Activated naive CD4-positive, alpha-beta T cell treated with anti-CD3 and anti-CD28 coated beads, Interleukin-2, amount 10 ng/mL, durations not matched to agents 7 days and 5 days (primary cell): ENCODE measurements around the gene KCNJ18.
"Not testable (repeated sequence)": the region's sequence is repeated elsewhere in the genome, so short reads cannot be mapped to it uniquely, and the experiment has no call there.

Experiments
- CTCF ChIA-PET: fragments of 350-600 bp; sonication (Branson Sonifier 250); formaldehyde crosslinking; loops from one replicate; lab custom pipeline; 2021; ENCODE audit warnings: antibody characterized with exemption; lab: Charles Lee
- DNase-seq: peaks from one replicate; pipeline ENCODE4 v3.0.0-alpha.2; 2020
- H3K27ac Mint-ChIP-seq: one replicate; pipeline ENCODE4 v1.8.0; 2021; ENCODE audit warnings: mild to moderate bottlenecking, moderate library complexity, mixed read lengths
- H3K27me3 Mint-ChIP-seq: one replicate; pipeline ENCODE4 v1.8.0; 2021; ENCODE audit warnings: mild to moderate bottlenecking, mixed read lengths
- H3K36me3 Mint-ChIP-seq: one replicate; pipeline ENCODE4 v1.8.0; 2021; ENCODE audit warnings: mixed read lengths
- H3K4me1 Mint-ChIP-seq: one replicate; pipeline ENCODE4 v1.8.0; 2021; ENCODE audit warnings: mixed read lengths
- H3K4me3 Mint-ChIP-seq: one replicate; pipeline ENCODE4 v1.8.0; 2021; ENCODE audit warnings: mild to moderate bottlenecking, moderate library complexity, mixed read lengths
- H3K9me3 Mint-ChIP-seq: one replicate; pipeline ENCODE4 v1.8.0; 2021; ENCODE audit warnings: mixed read lengths

The KCNJ18 gene

DNA sequence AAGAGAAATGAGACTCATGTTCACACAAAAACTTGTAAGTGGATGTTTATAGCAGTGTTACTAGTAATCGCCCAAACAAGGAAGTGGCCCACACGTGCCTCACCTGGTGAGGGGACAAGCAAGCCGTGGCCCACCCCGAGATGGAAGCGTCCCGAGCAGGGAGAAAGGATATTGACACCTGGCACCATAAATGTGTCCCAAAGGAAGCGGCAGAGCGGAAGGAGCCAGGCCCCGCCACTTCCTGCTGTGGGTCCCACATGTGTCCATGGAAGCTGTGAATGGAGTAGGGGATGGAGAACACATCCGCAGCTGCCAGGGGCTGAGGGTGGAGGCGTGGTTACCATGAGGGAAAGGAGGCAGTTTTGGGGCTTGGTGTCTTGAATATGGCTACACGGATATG, 18.9 kb downstream of the KCNJ18 start:
- Mint-ChIP-seq H3K9me3 (peaks cover 6% of the 10 kb centered on the region), H3K27ac (no peak overlapping the region), H3K36me3 (no peaks in the 10 kb centered on the region), H3K4me1 (no peaks in the 10 kb centered on the region), H3K4me3 (no peak overlapping the region), H3K27me3 (no peaks in the 10 kb centered on the region)
- CTCF ChIA-PET = no interaction called here
- DNase-seq = no peak

DNA sequence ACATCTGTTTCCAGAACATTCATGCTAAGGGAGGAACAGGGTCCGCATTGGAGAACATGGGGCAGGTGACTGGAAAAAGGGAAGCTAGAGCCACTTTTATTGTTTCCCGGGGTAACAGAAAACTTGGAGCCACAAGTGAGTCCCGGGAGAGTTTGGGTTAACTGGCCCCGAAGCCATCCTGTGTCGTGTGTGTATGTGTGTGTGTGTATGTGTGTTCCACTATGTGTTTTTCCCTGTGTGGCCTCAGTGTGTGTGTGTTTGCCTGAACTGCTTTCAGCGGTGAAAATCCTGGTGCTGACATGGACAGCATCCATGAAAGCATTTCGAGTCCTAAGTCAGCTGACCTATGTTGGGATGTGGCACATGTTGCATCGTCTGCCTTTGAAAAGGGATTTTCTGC, 20.7 kb downstream of the KCNJ18 start:
- DNase-seq, H3K27ac Mint-ChIP-seq, H3K4me1 Mint-ChIP-seq, H3K36me3 Mint-ChIP-seq, H3K9me3 Mint-ChIP-seq, H3K27me3 Mint-ChIP-seq, CTCF ChIA-PET, H3K4me3 Mint-ChIP-seq: not testable (repeated sequence)

DNA sequence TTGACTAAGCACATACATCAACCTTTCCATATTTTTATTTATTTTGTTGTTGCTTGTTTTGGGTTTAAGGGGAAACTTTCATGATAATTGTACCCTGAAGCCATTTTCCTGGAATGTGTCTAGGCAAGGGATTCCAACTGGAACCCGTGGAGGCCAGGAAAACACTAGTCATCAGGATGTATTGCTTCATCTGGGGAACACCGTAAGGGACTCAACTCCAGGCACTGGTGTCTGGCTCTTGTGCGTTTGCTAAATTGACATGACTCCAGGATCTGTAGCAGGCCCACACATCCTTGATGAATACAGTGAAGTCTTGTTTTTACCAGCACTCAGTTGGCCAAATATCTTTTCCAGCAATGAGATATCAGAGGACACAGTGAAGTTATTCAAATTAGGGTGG, 21.3 kb downstream of the KCNJ18 start:
- H3K9me3 Mint-ChIP-seq, DNase-seq, H3K4me3 Mint-ChIP-seq, CTCF ChIA-PET, H3K27me3 Mint-ChIP-seq, H3K27ac Mint-ChIP-seq, H3K4me1 Mint-ChIP-seq, H3K36me3 Mint-ChIP-seq: not testable (repeated sequence)

DNA sequence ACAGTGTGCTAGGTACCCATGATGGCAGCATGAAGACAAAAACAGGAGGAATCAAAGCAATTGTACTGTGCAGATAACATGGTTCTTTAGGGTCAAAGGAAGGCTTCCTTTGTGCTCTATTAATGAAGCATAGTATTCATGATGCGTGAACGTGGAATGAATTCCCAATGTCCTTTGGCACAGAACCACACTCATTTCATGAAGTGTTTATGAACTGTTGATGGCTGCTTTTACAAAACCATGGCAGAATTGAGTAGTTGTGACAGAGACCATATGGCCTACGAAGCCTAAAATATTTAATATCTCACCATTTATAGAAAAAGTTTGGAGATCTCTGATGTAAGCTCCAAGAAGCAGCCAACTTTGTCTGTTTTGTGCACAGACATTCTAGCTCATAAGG, 22.4 kb downstream of the KCNJ18 start:
- H3K9me3 Mint-ChIP-seq, H3K36me3 Mint-ChIP-seq, H3K4me1 Mint-ChIP-seq, DNase-seq, H3K4me3 Mint-ChIP-seq, H3K27ac Mint-ChIP-seq, H3K27me3 Mint-ChIP-seq, CTCF ChIA-PET: not testable (repeated sequence)

DNA sequence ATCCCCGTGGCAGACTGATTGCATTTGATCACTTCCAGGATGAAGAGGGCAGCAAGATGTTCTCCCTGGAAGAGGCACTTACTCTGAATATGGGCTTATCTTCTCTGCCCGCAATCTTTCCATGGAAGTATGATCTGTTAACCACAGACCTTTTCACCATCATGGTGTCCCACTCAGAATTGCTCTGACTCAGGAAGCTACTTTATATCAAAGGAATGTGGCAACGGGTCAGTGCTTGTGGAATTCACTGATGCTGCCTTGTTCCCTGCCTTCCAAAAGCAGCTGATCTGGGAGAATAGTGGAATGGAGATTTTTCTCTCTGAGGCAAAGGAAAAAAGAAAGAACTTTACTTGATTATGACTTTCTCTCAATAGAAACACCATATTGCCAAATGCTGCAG, 23.6 kb downstream of the KCNJ18 start:
- CTCF ChIA-PET, H3K9me3 Mint-ChIP-seq, H3K4me3 Mint-ChIP-seq, DNase-seq, H3K4me1 Mint-ChIP-seq, H3K36me3 Mint-ChIP-seq, H3K27ac Mint-ChIP-seq, H3K27me3 Mint-ChIP-seq: not testable (repeated sequence)

DNA sequence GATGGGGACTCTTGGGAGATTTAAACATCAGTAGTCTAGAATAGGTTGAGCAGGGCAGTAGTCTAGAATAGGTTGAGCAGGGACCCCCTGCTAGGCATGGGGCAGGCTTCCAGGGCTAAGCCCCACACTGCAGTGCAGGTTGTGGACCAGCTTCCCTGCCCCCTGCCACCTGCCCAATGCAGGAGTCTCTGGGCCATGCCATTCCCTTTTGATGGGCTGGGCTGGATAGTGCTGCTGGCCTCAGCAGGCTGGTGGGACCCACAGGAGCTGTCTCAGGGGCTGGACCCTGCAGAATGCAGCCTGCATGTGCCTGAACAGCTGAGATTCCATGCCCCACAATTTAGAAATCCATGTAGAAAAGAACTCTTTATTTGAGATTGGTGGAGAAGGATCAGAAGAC, 26.6 kb downstream of the KCNJ18 start:
- H3K27me3 Mint-ChIP-seq, CTCF ChIA-PET, DNase-seq, H3K27ac Mint-ChIP-seq, H3K4me3 Mint-ChIP-seq, H3K36me3 Mint-ChIP-seq, H3K4me1 Mint-ChIP-seq, H3K9me3 Mint-ChIP-seq: not testable (repeated sequence)

DNA sequence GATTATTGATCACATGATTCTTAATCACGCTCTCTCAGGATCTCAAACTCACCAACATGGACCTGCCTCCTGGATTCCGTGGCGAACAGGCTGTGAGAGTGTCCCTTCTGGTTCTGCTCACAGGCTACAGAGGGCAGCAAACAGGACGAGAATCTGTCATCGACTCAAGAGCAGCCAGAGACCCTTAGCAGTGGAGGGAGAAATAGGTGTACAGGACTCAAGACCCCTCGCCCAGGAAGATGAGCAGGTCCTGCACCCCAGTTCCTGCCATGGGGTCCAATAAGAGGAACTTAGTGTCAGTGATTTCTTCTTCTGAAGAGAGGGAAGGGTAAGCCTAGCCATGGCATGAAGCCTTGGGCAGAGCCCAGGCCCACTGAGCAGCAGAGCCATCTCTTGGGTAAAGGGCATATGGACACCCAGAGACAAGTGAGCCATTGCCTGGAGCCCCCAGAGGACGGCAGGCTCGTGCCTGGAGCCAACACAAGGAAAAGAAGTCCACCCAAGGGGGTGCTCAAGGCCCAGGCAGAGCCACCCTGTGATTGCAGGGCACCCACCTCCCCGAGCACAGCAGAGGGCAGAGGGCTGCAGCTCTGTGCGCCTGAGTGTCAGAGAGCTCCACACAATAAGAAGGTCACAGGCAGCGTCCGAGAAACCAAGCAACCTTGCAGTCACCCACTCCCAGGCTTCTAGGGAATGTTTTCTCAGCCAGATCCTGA, 27.3 kb downstream of the KCNJ18 start:
- H3K27me3 Mint-ChIP-seq, CTCF ChIA-PET, H3K27ac Mint-ChIP-seq, H3K36me3 Mint-ChIP-seq, H3K9me3 Mint-ChIP-seq, H3K4me3 Mint-ChIP-seq, H3K4me1 Mint-ChIP-seq, DNase-seq: not testable (repeated sequence)

DNA sequence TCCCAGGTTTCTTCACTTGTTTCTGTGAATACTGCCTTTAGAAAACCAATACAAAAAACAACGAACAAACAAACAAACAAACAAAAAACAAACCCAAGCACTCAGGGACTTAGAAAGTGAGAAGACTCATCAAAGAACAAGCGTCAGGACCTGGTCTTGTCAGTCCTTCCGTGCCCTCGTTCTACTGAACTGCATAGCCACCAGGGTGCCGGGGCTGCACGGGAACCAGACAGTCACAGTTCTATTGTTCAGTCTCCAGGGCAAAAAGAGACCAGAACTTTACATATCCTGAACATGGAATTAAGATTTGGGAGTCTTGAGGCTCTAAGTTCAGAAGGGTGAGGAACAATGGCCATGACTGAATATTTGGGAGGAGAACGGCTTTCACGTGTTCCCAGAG, 28.2 kb downstream of the KCNJ18 start:
- H3K4me3 Mint-ChIP-seq, DNase-seq, CTCF ChIA-PET, H3K9me3 Mint-ChIP-seq, H3K27ac Mint-ChIP-seq, H3K4me1 Mint-ChIP-seq, H3K27me3 Mint-ChIP-seq, H3K36me3 Mint-ChIP-seq: not testable (repeated sequence)

DNA sequence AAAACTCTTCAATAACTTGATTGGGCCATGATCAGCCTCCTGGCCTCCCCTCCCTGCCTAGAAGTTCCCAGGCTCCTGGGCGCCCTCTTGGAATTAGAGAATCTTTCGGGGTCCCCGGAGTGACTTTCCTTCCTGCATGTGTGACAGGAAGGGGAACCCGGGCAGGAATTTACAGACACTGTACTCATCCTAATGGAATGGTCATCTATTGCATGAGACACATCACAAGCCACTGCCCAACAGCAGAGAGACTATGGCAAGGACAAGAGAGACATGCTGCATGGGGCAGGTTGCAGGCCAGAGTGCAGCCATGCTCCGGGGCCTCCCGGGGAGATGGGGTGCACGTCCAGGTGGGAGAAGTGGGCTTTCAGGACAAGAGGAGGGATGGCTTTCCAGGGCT, 29.9 kb downstream of the KCNJ18 start:
- H3K27me3 Mint-ChIP-seq, CTCF ChIA-PET, H3K36me3 Mint-ChIP-seq, H3K9me3 Mint-ChIP-seq, H3K4me3 Mint-ChIP-seq, DNase-seq, H3K4me1 Mint-ChIP-seq, H3K27ac Mint-ChIP-seq: not testable (repeated sequence)

DNA sequence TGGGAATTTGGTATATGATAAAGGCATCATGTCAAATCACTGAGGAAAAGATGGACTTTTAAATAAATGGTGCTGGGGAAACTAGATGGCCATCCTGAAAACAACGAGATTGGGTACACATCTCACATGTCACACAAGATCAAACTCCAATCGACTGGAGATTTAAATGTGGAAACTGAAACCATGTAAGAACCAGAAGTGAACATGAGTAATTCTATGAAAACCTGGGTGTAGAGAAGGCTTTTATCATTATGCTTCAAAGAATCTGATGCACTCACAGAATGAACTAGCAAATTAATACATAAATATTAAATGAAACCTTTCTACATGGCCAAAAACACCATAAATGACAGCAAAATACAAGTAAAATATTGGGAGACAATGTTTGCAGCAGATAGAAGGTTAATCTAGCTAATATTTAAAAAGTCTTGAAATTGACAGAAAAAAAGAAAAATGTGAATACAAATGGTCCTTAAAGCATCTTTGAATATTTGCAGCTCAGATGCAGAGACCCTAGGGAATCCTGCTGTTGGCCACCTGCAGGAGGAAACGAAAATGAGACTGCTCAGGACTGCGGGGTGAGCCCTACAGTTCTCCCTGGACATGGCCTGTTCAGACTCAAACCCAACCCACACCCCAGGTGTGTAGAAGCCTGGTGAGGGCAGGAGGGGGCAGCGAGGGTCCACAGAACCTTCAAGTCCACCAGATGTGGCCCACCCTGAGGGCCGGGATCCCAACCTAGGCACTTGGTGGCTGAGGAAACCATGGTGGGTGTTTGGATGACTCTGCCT, 32.1 kb downstream of the KCNJ18 start:
- DNase-seq, CTCF ChIA-PET: not testable (repeated sequence)

DNA sequence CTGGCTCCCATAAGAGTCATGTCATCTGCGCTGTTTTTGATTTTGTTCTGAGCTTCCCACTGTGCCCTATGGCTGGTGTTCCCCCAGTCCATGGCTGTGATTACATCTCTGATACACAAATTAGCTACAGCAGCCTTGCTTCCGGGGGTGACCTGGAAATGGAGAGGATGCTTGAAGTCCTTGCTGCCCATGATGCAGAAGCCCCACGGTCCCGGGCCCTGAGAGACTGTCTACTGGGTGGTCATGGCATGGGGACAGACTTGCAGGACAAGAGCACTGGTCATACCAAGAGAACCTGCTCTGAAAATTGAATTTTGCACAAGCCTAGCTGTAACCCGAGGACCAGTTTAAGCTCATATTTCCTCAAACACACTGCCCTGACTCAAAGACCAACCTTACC, 38.8 kb downstream of the KCNJ18 start:
- H3K27ac Mint-ChIP-seq, H3K4me1 Mint-ChIP-seq, H3K4me3 Mint-ChIP-seq, H3K27me3 Mint-ChIP-seq, H3K9me3 Mint-ChIP-seq, CTCF ChIA-PET, DNase-seq, H3K36me3 Mint-ChIP-seq: not testable (repeated sequence)

More for the DNA sequence above, 32.1 kb downstream of the KCNJ18 start:
- H3K9me3 Mint-ChIP-seq, H3K4me1 Mint-ChIP-seq, H3K27ac Mint-ChIP-seq, H3K27me3 Mint-ChIP-seq, H3K4me3 Mint-ChIP-seq, H3K36me3 Mint-ChIP-seq: not testable (repeated sequence)

DNA sequence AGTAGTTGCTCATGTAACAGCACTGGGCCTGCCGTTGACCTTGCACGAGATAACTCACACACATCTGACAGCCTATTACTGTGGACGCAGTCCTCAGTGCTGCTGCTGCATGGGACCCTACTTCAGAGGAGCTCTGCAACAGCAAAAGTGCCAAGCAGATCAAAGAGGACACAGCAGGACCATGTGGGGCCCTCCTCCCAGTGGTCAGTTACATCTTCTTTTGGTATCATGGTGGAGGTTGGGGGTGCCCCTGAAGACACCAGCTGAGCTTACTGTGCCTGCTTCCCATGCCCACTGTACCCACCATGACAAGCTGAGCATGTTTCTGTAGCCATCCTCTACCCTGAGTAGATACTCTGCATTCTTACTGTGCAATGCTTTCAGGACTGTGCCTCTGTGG, 41.6 kb downstream of the KCNJ18 start:
- H3K27me3 Mint-ChIP-seq, CTCF ChIA-PET, H3K4me1 Mint-ChIP-seq, DNase-seq, H3K27ac Mint-ChIP-seq, H3K36me3 Mint-ChIP-seq, H3K9me3 Mint-ChIP-seq, H3K4me3 Mint-ChIP-seq: not testable (repeated sequence)

DNA sequence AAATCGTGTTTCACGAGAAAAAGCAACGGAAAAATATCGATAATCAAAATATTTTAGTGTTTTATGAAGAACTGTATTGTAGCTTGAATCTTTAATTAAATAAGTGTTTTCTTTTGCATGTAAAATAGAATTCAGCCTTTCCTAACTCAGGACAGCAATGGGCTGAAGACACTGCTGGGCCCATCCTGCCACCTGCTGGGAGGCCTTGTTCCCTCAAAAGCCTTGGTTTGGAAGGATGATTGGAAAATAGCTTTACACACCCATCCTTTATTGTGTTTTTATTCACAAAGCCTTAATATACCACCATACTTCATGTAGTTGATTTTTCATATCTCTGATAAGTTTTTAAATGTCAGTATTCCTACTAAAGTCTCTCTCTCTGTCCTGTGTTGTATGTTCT, 43.5 kb downstream of the KCNJ18 start:
- H3K36me3 Mint-ChIP-seq, H3K27ac Mint-ChIP-seq, H3K27me3 Mint-ChIP-seq, CTCF ChIA-PET, DNase-seq, H3K4me3 Mint-ChIP-seq, H3K9me3 Mint-ChIP-seq, H3K4me1 Mint-ChIP-seq: not testable (repeated sequence)

DNA sequence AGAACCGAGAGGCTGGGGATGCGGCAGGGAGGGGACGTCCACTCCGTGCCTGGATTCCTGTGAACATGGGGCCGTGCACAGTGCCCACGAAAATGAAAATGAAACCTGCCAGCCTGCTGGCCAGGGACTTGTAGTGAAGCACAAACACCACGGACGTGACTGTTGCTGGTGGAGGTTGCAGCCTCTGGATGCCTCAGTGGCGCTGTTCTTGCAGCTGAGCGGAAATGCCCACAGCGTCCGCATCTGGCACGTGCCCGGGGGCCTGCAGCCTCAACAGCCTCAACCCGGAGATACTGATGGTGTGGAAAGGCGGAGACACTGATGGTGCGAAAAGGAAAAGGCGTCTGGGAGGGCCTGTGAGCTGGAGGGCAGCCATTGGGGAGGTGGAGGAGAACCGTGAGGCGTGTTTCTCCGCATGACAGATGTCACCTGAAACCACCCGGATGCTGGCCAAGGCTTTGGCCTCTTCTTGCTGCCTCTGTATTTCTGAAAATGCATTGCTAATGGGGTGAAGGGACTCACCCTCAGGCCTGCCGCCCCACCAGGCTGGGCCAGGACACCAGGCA, 44.8 kb downstream of the KCNJ18 start:
- H3K9me3 Mint-ChIP-seq, H3K36me3 Mint-ChIP-seq, H3K27me3 Mint-ChIP-seq, CTCF ChIA-PET, H3K4me1 Mint-ChIP-seq, H3K27ac Mint-ChIP-seq, H3K4me3 Mint-ChIP-seq, DNase-seq: not testable (repeated sequence)

DNA sequence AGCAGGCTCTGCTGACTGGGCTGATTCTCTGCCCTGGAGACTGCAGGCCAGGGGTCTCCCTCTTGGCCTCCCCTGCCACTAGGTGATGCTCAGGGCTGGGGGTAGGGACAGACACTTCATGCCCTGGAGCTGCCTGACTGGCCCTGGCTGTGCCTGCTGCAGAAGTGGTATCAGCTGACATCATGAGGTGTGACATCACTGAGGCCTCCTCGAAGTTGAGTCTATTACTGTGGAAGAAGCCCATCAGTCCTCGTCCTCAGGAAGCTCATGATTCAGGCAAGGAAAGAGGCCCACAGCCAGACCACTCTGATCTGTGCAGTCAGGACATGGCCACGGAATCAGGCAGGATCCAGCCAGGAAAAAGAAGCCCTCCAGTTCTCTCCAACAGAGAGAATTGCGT, 45.9 kb downstream of the KCNJ18 start:
- H3K36me3 Mint-ChIP-seq, DNase-seq, H3K9me3 Mint-ChIP-seq, H3K27me3 Mint-ChIP-seq, H3K4me3 Mint-ChIP-seq, H3K27ac Mint-ChIP-seq, CTCF ChIA-PET, H3K4me1 Mint-ChIP-seq: not testable (repeated sequence)
